HG02642 (cell line): ENCODE measurements around the gene ANKRD17.
"Not testable (repeated sequence)": the region's sequence is repeated elsewhere in the genome, so short reads cannot be mapped to it uniquely, and the experiment has no call there.

Source experiments
- ATAC-seq: cut with Tn5 transposase; IDR thresholded peaks from one replicate; pipeline ENCODE4 v1.9.1; 2021; ENCODE audit warnings: mild to moderate bottlenecking; ENCODE audit not compliant: unreplicated experiment, poor library complexity

ANKRD17 gene

GRCh38 chr4:73205482-73205881, 53.1 kb downstream of the ANKRD17 start:
- ATAC-seq = no peak

DNA sequence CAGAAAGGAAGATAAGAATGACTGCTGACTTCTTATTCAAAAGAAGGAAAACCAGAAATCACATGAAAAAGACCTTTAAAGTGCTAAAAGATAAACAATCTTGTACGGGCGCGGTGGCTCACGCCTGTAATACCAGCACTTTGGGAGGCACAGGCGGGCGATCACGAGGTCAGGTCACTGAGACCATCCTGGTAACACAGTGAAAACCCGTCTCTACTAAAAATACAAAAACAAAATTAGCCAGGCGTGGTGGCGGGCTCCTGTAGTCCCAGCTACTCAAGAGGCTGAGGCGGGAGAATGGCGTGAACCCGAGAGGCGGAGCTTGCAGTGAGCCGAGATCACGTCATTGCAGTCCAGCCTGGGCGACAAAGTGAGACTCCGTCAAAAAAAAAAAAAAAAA, 54.6 kb downstream of the ANKRD17 start:
- ATAC-seq = not testable (repeated sequence)

- ATAC-seq = no peak
Measured at GRCh38 chr4:73197220-73197619, 61.4 kb downstream of the ANKRD17 start.

- ATAC-seq = no peak
Measured at GRCh38 chr4:73194064-73194463, 64.5 kb downstream of the ANKRD17 start.

- ATAC-seq = peak; percentile 19
Measured at GRCh38 chr4:73193659-73194058, 64.9 kb downstream of the ANKRD17 start.

DNA sequence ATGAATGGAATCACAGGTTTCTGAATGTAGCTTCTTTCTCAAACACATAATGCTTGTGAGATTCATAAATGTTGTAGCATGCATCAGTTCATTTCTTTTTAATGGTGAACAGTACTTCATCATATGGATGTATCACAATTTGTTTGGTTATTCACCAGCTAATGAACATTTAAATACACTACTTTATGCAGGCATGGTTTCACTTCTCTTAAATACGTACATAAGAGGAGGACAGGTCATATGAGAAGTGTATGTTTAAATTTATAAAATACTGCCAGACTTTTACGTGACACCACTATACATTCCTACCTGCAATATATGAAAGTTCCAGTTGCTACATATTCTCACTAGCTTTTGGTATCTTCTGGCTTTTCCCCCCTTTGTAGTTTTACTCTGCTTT, 65.4 kb downstream of the ANKRD17 start:
- peak; percentile 77 for ATAC-seq

GRCh38 chr4:73189274-73189810, 69.3 kb downstream of the ANKRD17 start:
- no peak for ATAC-seq

DNA sequence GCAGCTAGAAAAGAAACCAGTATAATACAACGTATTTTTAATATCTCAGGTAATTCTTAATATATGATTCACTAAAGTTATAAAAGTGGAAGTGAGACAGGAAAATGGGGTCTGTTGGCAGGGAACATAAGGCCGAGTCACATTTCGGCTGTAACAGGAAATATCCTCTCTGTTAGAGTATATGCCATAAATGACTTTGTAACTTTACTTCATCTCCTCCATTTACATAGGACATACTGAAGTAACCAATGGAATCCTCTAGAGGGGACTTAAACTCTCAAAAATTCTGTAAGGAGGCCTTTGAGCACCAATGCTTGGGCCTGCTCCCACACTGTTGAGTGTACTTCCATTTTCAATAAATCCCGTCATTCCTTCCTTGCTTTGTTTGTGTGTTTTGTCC, 71.3 kb downstream of the ANKRD17 start:
- peak; percentile 53 for ATAC-seq

DNA sequence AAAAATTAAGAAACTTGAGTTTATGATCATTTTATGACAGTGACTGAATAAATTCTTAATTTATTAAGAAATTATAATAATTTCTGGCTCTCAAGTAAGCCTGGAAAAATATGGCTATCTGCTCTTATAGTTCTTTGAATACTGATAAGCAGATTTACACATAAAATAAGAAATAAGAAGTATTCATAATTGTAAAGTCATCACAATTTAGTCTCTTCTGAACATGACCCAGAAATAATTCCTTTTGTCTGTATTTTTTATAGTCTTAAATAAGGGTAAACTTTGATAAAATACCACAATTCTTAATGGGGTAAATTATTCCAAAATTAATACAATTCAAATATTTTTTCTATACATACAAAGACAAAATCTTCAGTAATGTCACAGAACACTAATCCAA, 72.7 kb downstream of the ANKRD17 start:
- no peak for ATAC-seq

- no peak for ATAC-seq
Measured at GRCh38 chr4:73181231-73181630, 77.4 kb downstream of the ANKRD17 start.

DNA sequence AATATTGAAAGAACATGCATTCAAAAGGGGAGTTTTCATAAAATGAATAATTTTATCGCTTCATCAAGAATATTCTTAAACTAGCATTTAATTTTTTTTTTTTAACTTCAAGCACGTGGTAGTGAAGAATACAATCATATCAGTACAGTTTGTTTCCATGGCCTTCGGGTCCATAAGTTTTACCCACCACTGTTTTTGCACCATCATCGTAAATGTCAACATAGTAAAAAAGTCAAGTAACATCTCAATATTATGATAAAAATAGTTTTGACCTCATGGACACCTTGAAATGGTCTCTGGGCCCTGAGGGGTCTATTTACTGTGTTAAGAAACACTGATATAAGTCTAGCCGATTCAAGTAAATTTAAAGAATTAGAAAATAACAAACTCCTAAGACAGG, 80.2 kb downstream of the ANKRD17 start:
- no peak for ATAC-seq

DNA sequence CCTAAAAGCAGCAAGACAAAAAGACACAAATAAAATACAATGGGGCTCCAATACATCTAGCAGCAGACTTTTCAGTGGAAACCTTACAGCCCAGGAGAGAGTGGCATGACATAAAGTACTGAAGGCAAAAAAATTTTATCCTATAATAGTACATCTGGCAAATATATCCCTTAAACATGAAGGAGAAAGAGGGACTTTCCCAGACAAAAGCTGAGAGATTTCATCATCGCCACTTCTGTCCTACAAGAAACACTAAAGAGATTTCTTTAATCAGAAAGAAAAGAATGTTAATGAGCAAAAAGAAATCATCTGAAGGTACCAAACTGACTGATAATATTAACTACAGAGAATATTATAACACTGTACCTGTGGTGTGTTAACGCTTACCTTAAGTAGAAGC, 86.4 kb downstream of the ANKRD17 start:
- no peak for ATAC-seq

DNA sequence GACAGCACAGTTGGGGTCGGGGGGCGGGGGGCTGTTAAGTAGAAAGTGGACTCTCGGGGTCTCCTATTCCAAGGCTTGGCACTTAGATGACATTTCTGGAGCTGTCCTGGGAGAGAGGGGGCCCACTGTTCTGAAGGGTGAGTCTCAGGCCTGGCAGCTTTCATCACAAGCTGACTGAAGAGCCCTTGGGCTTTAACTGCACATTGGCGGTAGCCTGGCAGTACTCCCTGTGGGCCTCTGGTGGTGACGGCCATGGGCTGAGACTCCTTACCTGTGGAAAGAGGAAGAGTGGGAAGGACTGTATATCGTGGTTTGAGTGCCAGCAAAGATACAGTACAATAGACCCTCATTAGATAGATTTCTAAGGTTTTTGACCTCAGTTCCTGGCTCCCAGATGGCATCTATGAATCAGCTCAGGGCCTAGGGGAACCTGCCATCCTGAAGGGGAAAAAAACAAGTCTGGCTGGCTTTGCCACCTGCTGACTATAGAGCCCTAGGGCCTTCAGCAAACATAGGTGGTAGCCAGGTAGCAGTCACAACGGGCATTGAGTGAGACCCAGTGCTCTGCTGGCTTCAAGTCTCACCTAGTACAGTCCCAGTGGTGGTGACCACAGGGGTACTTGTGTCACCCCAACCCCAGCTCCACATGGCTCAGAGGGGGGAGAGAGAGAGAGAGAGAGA, 87.9 kb downstream of the ANKRD17 start:
- ATAC-seq = no peak

GRCh38 chr4:73166212-73166611, 92.4 kb downstream of the ANKRD17 start:
- ATAC-seq = no peak

DNA sequence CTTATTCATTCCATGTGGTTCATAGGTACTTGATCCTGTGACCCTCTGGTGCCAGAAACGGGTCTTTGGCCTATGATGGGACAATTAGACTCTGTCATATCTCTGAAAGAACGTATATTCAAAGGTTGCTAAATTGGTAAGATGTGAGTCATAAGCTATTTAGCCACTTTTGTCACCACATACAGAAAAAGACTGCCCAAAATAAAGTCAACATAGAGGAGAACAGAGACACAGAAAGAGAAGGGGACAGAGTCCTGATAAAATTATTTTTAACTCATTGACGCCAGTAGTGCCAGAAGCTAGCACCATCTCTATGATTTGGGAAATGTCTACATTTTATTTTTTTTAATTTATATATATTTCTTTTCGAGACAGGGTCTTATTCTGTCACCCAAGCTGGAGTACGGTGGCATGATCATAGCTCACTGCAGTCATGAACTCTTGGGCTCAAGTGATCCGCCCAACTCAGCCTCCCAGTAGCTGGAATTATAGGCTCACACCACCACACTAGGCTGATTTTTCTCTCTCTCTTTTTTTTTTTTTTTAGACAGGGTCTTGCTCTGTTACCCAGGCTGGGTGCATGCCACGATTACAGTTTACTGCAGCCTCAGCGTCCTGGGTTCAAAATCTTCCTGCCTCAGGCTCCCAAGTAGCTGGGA, 96.9 kb downstream of the ANKRD17 start:
- no peak for ATAC-seq

GRCh38 chr4:73156394-73156793, 102.2 kb downstream of the ANKRD17 start:
- ATAC-seq = no peak

DNA sequence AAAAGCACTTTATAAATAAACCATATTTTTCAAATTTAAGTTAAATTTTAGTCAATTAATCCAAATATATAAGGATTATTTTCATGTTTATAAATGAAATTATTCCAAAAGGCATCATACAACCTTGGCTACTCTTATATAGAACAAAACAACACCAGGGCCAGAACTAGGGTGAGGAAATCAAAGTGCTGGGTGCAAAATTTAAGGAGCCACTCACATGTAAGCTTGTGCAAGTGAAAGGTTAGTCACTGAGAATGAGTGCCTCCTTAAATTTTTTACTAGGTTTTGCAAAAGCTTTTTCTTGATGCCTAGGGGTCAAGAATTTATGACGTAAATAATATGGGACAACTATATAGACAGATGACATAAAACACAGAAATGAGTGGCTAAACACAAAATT, 105.7 kb downstream of the ANKRD17 start:
- ATAC-seq = no peak

- ATAC-seq = no peak
Measured at GRCh38 chr4:73142995-73143547, 115.5 kb downstream of the ANKRD17 start.

DNA sequence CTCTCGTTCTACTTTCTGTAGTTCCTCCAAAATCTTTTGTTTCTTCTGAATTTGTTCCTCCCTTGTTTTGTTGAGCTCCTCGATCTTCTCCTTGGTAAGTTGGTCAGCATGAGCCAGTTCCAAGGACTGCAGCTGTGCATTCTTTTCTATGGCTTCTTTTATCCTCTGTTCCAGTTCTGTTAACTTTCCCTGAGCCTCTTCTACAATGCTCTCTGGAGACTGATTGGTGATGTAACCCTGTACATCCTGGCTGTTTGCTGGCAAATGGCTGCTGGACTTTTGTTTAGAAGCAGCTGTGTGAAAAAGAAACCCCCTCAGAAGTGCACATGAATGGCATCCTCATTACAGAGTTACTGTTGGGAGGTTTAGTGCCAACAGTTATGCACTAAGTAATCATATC, 118.6 kb downstream of the ANKRD17 start:
- ATAC-seq = no peak

DNA sequence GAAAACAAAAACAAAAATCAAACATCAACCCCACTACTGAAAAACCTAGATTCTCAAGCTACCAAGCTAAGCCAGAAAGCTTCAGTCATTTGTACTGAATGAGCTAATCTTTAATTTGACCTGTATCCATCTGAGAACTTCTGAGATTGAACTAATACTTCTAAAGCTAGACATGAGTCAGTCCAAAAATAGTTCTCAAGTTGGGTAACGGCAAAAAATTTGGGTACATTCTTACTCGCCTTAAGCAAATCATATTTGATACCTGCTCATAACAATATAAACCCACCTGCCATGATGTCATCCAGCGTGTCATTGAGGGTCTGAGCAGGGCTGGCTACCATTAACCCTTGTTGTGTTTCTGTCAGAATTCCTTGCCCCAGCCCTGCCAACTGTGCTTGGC, 119.4 kb downstream of the ANKRD17 start:
- ATAC-seq = no peak

DNA sequence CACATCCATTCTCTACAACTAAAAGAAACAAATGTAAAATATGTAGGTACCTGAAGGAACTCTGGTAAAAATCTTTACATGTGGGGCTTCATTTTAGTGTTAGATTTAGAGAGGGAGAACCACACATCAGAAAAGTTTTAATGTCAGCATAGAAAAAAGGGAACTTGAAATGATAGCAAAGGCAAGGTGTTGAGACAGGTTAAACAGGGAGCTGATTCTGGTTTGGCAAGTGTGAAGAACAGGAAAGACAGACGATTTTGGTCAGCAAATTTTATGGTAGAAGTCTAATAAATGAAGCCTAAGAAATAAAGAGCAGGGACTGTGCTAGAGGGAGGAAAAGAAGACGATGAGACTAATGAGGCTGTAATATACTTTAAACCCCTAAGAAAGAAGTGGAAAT, 121.5 kb downstream of the ANKRD17 start:
- ATAC-seq = no peak

GRCh38 chr4:73133784-73134183, 124.8 kb downstream of the ANKRD17 start:
- no peak for ATAC-seq
